Measurements from ENCODE around the gene PNMT. TPM values are rescaled to one million over a fixed set of nuclear protein-coding genes. Genes with fewer than 3 reads are reported as not detected.
A peak's percentile ranks its signal among the peaks of the same experiment; 100 is the strongest.

PNMT gene
- total and polyA plus RNA-seq, 2 of the 13 experiments (the other 11 are each of a cell fraction or from before 2014, with no cell fraction given) = 0.25 TPM; not detected in 1

- TF ChIP-seq, protein P1, sequence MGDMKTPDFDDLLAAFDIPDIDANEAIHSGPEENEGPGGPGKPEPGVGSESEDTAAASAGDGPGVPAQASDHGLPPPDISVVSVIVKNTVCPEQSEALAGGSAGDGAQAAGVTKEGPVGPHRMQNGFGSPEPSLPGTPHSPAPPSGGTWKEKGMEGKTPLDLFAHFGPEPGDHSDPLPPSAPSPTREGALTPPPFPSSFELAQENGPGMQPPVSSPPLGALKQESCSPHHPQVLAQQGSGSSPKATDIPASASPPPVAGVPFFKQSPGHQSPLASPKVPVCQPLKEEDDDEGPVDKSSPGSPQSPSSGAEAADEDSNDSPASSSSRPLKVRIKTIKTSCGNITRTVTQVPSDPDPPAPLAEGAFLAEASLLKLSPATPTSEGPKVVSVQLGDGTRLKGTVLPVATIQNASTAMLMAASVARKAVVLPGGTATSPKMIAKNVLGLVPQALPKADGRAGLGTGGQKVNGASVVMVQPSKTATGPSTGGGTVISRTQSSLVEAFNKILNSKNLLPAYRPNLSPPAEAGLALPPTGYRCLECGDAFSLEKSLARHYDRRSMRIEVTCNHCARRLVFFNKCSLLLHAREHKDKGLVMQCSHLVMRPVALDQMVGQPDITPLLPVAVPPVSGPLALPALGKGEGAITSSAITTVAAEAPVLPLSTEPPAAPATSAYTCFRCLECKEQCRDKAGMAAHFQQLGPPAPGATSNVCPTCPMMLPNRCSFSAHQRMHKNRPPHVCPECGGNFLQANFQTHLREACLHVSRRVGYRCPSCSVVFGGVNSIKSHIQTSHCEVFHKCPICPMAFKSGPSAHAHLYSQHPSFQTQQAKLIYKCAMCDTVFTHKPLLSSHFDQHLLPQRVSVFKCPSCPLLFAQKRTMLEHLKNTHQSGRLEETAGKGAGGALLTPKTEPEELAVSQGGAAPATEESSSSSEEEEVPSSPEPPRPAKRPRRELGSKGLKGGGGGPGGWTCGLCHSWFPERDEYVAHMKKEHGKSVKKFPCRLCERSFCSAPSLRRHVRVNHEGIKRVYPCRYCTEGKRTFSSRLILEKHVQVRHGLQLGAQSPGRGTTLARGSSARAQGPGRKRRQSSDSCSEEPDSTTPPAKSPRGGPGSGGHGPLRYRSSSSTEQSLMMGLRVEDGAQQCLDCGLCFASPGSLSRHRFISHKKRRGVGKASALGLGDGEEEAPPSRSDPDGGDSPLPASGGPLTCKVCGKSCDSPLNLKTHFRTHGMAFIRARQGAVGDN (CRISPR knock-in tag; IDR thresholded peaks at IDR 0.05) = peak; percentile 90
- TF ChIP-seq, protein P2, sequence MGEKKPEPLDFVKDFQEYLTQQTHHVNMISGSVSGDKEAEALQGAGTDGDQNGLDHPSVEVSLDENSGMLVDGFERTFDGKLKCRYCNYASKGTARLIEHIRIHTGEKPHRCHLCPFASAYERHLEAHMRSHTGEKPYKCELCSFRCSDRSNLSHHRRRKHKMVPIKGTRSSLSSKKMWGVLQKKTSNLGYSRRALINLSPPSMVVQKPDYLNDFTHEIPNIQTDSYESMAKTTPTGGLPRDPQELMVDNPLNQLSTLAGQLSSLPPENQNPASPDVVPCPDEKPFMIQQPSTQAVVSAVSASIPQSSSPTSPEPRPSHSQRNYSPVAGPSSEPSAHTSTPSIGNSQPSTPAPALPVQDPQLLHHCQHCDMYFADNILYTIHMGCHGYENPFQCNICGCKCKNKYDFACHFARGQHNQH (CRISPR knock-in tag; IDR thresholded peaks at IDR 0.05) = peak; percentile 85
- TF ChIP-seq YY1 (IDR thresholded peaks at IDR 0.05; ENCODE audit: insufficient read depth, insufficient replicate concordance, low read depth, low read length) (peak; percentile 87), NFE2L1 (CRISPR knock-in tag; IDR thresholded peaks at IDR 0.05; ENCODE audit: borderline replicate concordance) (no peak), AFF4 (CRISPR knock-in tag; IDR thresholded peaks at IDR 0.05) (peak; percentile 65; the same call in 1 of the 2 replicates), RBFOX2 (IDR thresholded peaks at IDR 0.05; ENCODE audit: low read depth, low read length) (peak; percentile 96), SAFB2 (CRISPR knock-in tag; IDR thresholded peaks at IDR 0.05; ENCODE audit: borderline replicate concordance, low read depth) (no peak; the same call in 1 of the 2 replicates), PCBP1 (IDR thresholded peaks at IDR 0.05; ENCODE audit: borderline replicate concordance, low read depth, low read length) (no peak), MIXL1 (CRISPR knock-in tag; IDR thresholded peaks at IDR 0.05) (peak; percentile 46), ZNF616 (CRISPR knock-in tag; IDR thresholded peaks at IDR 0.05; ENCODE audit: low read depth) (no peak), MTF2 (CRISPR knock-in tag; IDR thresholded peaks at IDR 0.05; ENCODE audit: borderline replicate concordance) (no peak; the same call in 1 of the 2 replicates), SIN3A (IDR thresholded peaks at IDR 0.05; ENCODE audit: borderline replicate concordance, low read depth, low read length) (peak; percentile 64; the same call in 1 of the 2 replicates), MXI1 (IDR thresholded peaks at IDR 0.05; ENCODE audit: borderline replicate concordance, low read depth, low read length) (0 out of 3 replicates have a peak, but pooled peaks have one; percentile 64)
- TF ChIP-seq, protein P3, sequence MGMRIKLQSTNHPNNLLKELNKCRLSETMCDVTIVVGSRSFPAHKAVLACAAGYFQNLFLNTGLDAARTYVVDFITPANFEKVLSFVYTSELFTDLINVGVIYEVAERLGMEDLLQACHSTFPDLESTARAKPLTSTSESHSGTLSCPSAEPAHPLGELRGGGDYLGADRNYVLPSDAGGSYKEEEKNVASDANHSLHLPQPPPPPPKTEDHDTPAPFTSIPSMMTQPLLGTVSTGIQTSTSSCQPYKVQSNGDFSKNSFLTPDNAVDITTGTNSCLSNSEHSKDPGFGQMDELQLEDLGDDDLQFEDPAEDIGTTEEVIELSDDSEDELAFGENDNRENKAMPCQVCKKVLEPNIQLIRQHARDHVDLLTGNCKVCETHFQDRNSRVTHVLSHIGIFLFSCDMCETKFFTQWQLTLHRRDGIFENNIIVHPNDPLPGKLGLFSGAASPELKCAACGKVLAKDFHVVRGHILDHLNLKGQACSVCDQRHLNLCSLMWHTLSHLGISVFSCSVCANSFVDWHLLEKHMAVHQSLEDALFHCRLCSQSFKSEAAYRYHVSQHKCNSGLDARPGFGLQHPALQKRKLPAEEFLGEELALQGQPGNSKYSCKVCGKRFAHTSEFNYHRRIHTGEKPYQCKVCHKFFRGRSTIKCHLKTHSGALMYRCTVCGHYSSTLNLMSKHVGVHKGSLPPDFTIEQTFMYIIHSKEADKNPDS (CRISPR knock-in tag; IDR thresholded peaks at IDR 0.05) = peak; percentile 99
These were observed 19.6 kb downstream of the PNMT start, which contains the start of gene PGAP3 (continued) for GRCh38 chr17:39687546-39688474.
